PC-9 (cell line): ENCODE measurements around the gene NAGLU. TPM values are rescaled to one million over a fixed set of nuclear protein-coding genes. Genes with fewer than 3 reads are reported as not detected.

Experiments
- BruUV-seq: library from RNA; stranded (reverse); fragments of 400-500 nt; replicated peaks from 2 replicates; lab custom pipeline; 2021; lab: Mats Ljungman, UMichigan
- CTCF ChIA-PET: fragments of 300-600 bp; sonication (Branson Sonifier 250); formaldehyde crosslinking; loops from one replicate; lab custom pipeline; 2022; ENCODE audit warnings: antibody characterized with exemption; lab: Charles Lee
- POLR2A ChIA-PET: fragments of 300-600 bp; sonication (Branson Sonifier 250); formaldehyde crosslinking; loops from one replicate; lab custom pipeline; 2022; ENCODE audit warnings: antibody characterized with exemption; ENCODE audit not compliant: unreplicated experiment; lab: Charles Lee
- DNase-seq, 2 experiments: peaks; one replicate each; pipeline versions ENCODE4 v3.0.0 to v3.0.0-alpha.2; 2015 to 2022; ENCODE audit warnings: mixed read lengths in 1 of 2
- H2AFZ ChIP-seq: fragments of 200-600 bp; sonication (generic); 2 replicates; pipeline ENCODE4 v1.8.1; 2017; ENCODE audit warnings: antibody characterized with exemption
- H3F3A ChIP-seq: fragments of 200-600 bp; sonication (generic); 2 replicates; pipeline ENCODE4 v1.8.1; 2017; ENCODE audit warnings: antibody characterized with exemption, mild to moderate bottlenecking, low read depth; ENCODE audit not compliant: insufficient read depth
- H3K27ac ChIP-seq: fragments of 200-600 bp; sonication (generic); 2 replicates; pipeline ENCODE4 v1.6.1; 2016; ENCODE audit warnings: mixed run types
- H3K27me3 ChIP-seq: fragments of 200-600 bp; sonication (generic); 2 replicates; pipeline ENCODE4 v1.6.1; 2016; ENCODE audit warnings: low read depth, mixed run types; ENCODE audit not compliant: insufficient read depth
- H3K36me3 ChIP-seq: fragments of 200-600 bp; sonication (generic); 2 replicates; pipeline ENCODE4 v1.6.1; 2016; ENCODE audit warnings: low read depth, mixed run types
- H3K4me1 ChIP-seq: fragments of 200-600 bp; sonication (generic); replicated peaks from 2 replicates; pipeline ENCODE4 v1.6.1; 2016; ENCODE audit warnings: mixed run types; ENCODE audit not compliant: insufficient read depth
- H3K4me2 ChIP-seq: fragments of 200-600 bp; sonication (generic); 2 replicates; pipeline ENCODE4 v1.6.1; 2017; ENCODE audit warnings: mixed run types
- H3K4me3 ChIP-seq: fragments of 200-600 bp; sonication (generic); 2 replicates; pipeline ENCODE4 v1.6.1; 2016; ENCODE audit warnings: mixed run types
- H3K79me2 ChIP-seq: fragments of 200-600 bp; sonication (generic); 2 replicates; pipeline ENCODE4 v1.6.1; 2017; ENCODE audit warnings: low read depth, mixed run types
- H3K9me2 ChIP-seq: fragments of 200-600 bp; sonication (generic); 2 replicates; pipeline ENCODE4 v1.8.1; 2017; ENCODE audit warnings: mild to moderate bottlenecking; ENCODE audit not compliant: insufficient read depth
- H3K9me3 ChIP-seq: fragments of 200-600 bp; sonication (generic); 2 replicates; pipeline ENCODE4 v1.8.1; 2016; ENCODE audit warnings: low read depth; ENCODE audit not compliant: insufficient read depth
- H4K20me1 ChIP-seq: fragments of 200-600 bp; sonication (generic); 2 replicates; pipeline ENCODE4 v1.8.1; 2017; ENCODE audit not compliant: insufficient read depth
- EZH2 ChIP-seq: fragments of 200-600 bp; sonication (generic); IDR thresholded peaks from 2 replicates; pipeline ENCODE4 v1.8.0; 2017; ENCODE audit warnings: antibody characterized with exemption, low read depth
- intact Hi-C: fragments of 100-400 bp; cut with micrococcal nuclease; formaldehyde crosslinking; loops from one replicate; pipeline ENCODE4 v1.10.0; 2022; ENCODE audit not compliant: unreplicated experiment
- total RNA-seq: library from RNA; stranded (reverse); gene quantifications from 2 replicates; pipeline ENCODE4 v1.2.3, GENCODE V29; 2021
- TF ChIP-seq, protein P1 (sequence below): fragments of 200-600 bp; sonication (generic); conservative IDR thresholded peaks from 2 replicates; pipeline ENCODE4 v1.6.1; 2017; ENCODE audit warnings: mixed run types, antibody characterized with exemption, mild to moderate bottlenecking, moderate library complexity

Gene NAGLU
- total RNA-seq, 1 experiment from 2014 or later = 18.2 TPM

DNA sequence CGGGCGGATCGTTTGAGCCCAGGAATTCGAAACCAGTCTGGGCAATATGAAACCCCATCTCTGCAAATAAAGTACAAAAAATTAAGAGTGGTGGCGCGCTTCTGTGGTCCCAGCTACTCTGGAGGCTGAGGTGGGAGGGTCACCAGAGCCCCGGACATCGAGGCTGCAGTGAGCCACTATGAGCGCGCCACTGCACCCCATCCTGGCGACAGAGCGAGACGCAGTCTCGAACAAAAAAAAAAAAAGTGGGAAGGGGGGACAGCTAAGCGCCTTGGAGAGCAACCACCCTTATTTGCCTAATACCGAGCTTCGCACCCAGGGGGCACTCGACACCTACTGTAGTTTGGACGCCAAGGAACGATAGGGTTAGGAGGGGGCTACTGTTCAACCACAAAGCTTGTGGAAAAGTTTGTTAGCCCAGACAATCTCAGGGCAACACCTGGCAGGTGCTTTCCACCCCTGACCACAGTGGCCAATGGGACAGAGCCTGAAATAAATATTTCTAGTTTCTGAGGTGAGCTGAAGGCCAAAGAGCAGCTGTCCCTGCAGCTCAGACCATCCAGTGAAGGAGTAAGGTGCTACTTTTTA is 42.3 kb downstream of the NAGLU start:
- Histone ChIP-seq H2AFZ (peak overlapping the region; percentile 96), H4K20me1 (no peaks in the 10 kb centered on the region), H3K27me3 (no peaks in the 10 kb centered on the region), H3K9me3 (no peaks in the 10 kb centered on the region), H3K4me3 (peak overlapping the region; percentile 94), H3K4me1 (peaks cover 17% of the 10 kb centered on the region; the same call in 1 of the 2 replicates), H3K79me2 (peaks cover 21% of the 10 kb centered on the region), H3K9me2 (no peaks in the 10 kb centered on the region), H3F3A (peaks cover 53% of the 10 kb centered on the region), H3K36me3 (peaks cover 16% of the 10 kb centered on the region), H3K27ac (peak overlapping the region; percentile 31), H3K4me2 (peak overlapping the region; percentile 97)
- TF ChIP-seq, protein P1, sequence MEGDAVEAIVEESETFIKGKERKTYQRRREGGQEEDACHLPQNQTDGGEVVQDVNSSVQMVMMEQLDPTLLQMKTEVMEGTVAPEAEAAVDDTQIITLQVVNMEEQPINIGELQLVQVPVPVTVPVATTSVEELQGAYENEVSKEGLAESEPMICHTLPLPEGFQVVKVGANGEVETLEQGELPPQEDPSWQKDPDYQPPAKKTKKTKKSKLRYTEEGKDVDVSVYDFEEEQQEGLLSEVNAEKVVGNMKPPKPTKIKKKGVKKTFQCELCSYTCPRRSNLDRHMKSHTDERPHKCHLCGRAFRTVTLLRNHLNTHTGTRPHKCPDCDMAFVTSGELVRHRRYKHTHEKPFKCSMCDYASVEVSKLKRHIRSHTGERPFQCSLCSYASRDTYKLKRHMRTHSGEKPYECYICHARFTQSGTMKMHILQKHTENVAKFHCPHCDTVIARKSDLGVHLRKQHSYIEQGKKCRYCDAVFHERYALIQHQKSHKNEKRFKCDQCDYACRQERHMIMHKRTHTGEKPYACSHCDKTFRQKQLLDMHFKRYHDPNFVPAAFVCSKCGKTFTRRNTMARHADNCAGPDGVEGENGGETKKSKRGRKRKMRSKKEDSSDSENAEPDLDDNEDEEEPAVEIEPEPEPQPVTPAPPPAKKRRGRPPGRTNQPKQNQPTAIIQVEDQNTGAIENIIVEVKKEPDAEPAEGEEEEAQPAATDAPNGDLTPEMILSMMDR = peak; percentile 85
- TF ChIP-seq EZH2 = no peak
- DNase-seq = peak; percentile 68 to 82
- intact Hi-C loops = loop anchor here (1.0 to 5.0 kb wide), 4 partner anchors 101 to 359 kb away; partner anchors contain the start of gene BECN1
- no TSS peak for BruUV-seq
- ChIA-PET CTCF (interaction anchor here (0.5 to 2.1 kb wide), 19 partner anchors 12 to 562 kb away, joined by 3 to 12 read pairs (median 5); partner anchors contain the start of genes BECN1 and PLEKHH3), POLR2A (interaction anchor here (0.6 to 1.1 kb wide), 9 partner anchors 11 to 510 kb away, joined by 3 to 12 read pairs (median 4); no protein-coding TSS in a partner anchor)

DNA sequence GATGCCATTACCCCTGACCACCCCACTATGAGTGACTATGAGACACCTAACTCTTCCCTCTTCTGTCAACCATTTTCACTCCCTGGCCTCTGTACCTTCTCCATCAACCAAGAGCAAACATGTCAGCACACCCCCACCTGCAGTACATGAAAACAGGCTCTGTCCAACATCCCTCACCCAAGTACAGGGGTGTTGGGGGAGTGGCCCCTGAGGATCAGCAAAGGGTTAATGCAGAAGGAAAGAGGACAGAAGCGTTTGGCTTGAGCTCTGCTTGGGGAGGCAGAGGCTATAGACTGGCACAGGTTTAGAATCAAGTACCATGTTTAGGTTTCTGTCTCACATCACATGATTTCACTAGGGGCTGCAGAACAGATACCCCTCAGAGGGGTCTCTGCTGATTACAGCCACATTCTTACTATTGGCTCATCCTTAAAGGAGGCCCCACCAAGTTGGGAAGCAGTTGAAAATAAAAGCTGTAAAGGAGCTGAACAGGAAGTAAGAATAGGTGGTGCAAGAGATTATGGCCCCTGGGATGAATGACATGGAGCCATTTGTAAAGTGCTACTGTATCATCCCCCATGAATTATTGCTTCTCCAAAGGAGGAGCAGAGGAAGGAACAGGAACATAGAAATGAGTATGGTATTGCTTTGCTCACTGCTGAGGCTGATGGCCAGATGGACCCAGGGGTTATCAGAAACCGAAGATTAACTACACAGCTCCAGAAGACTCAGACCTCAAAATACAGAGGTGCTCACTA is 43.9 kb downstream of the NAGLU start:
- peaks cover 17% of the 10 kb centered on the region; the same call in 1 of the 2 replicates for H3K4me1 ChIP-seq
- no peak overlapping the region for H3K4me2 ChIP-seq
- H3K36me3 ChIP-seq = peaks cover 15% of the 10 kb centered on the region
- intact Hi-C loops = loop anchor here (5.0 kb wide), 2 partner anchors 242 to 357 kb away; partner anchors contain the start of gene BECN1
- BruUV-seq = no TSS peak
- H3K79me2 ChIP-seq = peaks cover 21% of the 10 kb centered on the region
- DNase-seq = no peak
- POLR2A ChIA-PET = no interaction called here
- H3K27me3 ChIP-seq = no peaks in the 10 kb centered on the region
- H3K27ac ChIP-seq = no peak overlapping the region
- peaks cover 45% of the 10 kb centered on the region for H3F3A ChIP-seq
- no peaks in the 10 kb centered on the region for H3K9me2 ChIP-seq
- CTCF ChIA-PET = interaction anchor here (0.6 kb wide), 1 partner anchor 22 kb away, joined by 6 read pairs; no protein-coding TSS in a partner anchor
- no peaks in the 10 kb centered on the region for H4K20me1 ChIP-seq
- no peak overlapping the region for H2AFZ ChIP-seq
- TF ChIP-seq, protein P1 = no peak
- no peak for TF ChIP-seq EZH2
- no peaks in the 10 kb centered on the region for H3K9me3 ChIP-seq
- H3K4me3 ChIP-seq = no peak overlapping the region

DNA sequence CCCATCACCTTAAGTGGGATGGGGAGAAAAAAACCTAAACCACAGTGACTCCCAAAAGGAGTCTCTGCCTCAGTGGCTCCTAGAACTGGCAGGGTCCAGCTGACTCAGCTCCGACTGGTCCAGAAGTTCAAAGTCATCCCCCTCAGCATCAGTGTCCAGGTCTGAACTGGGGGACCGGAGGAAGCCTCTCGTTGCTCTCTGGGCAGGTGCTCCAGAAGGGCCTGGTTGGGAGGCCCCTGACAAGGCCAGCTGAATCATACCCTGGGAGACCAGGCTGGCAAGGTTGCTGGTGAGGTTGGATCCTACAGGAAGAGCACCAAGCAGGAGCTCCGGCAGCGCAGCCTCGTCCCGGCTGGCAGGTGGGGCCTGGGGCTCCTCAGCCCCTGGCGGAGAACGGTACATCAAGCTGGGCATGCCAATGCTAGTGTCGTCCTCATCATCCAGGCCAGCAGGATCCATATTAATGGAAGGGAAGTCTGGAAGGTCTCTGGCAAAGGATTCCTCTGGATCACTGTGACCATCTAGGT is 45.8 kb downstream of the NAGLU start:
- Histone ChIP-seq H3K4me3 (no peak overlapping the region), H3K9me2 (no peaks in the 10 kb centered on the region), H3K4me2 (no peak overlapping the region), H3K4me1 (peaks cover 7% of the 10 kb centered on the region; the same call in 1 of the 2 replicates), H2AFZ (no peak overlapping the region), H3K27me3 (no peaks in the 10 kb centered on the region), H3K36me3 (peaks cover 13% of the 10 kb centered on the region), H3K9me3 (no peaks in the 10 kb centered on the region), H3F3A (peaks cover 37% of the 10 kb centered on the region; the same call in 1 of the 2 replicates), H3K27ac (no peak overlapping the region), H4K20me1 (no peaks in the 10 kb centered on the region), H3K79me2 (peaks cover 12% of the 10 kb centered on the region)
- TF ChIP-seq, protein P1 = no peak
- no peak for TF ChIP-seq EZH2
- POLR2A ChIA-PET = no interaction called here
- no TSS peak for BruUV-seq
- intact Hi-C loops = no loop called here
- DNase-seq = no peak
- CTCF ChIA-PET = no interaction called here
